GM12878 (cell line): ENCODE results near the gene RAB10. TPM values are rescaled to one million over a fixed set of nuclear protein-coding genes. Genes with fewer than 3 reads are reported as not detected.

Source experiments
- ATAC-seq: fragments of 200-7000 bp; cut with Tn5 transposase; 3 replicates; pipeline ENCODE4 v1.9.1; 2020; ENCODE audit warnings: mild to moderate bottlenecking, moderate library complexity
- BruUV-seq: library from RNA; stranded (reverse); fragments of 400-500 nt; replicated peaks from 2 replicates; lab custom pipeline; 2021; lab: Mats Ljungman, UMichigan
- CTCF ChIA-PET: fragments of 300-600 bp; sonication (Branson Sonifier 250); formaldehyde crosslinking; extraction: SDS; loops from one replicate; lab custom pipeline; 2021; ENCODE audit warnings: inconsistent platforms; lab: Yijun Ruan, JAX
- POLR2A ChIA-PET: fragments of 350-600 bp; formaldehyde crosslinking; extraction: SDS; loops from one replicate; lab custom pipeline; 2021; ENCODE audit warnings: inconsistent platforms; lab: Charles Lee
- RAD21 ChIA-PET: fragments of 300-600 bp; sonication (Branson Sonifier 250); formaldehyde crosslinking; loops from one replicate; lab custom pipeline; 2023; ENCODE audit warnings: antibody characterized with exemption; ENCODE audit not compliant: unreplicated experiment; lab: Charles Lee
- SMC1A ChIA-PET: fragments of 300-600 bp; sonication (Branson Sonifier 250); formaldehyde crosslinking; loops from one replicate; lab custom pipeline; 2023; ENCODE audit not compliant: unreplicated experiment, uncharacterized antibody; lab: Charles Lee
- DNase-seq: peaks from one replicate; pipeline ENCODE4 v3.0.0-alpha.2; 2011; ENCODE audit warnings: low read depth, low spot score
- FAIRE-seq: peaks from 3 replicates; lab custom pipeline; 2011; peaks lifted over from hg19 to GRCh38; lab: Jason Lieb, UNC
- H2AFZ ChIP-seq: 2 replicates; pipeline ENCODE4 v1.6.0; 2011; ENCODE audit warnings: low read depth, low read length, control low read depth; ENCODE audit not compliant: control insufficient read depth
- H3K27ac ChIP-seq: 2 replicates; pipeline ENCODE4 v1.5.1; 2011; ENCODE audit warnings: control low read depth; ENCODE audit not compliant: control insufficient read depth, insufficient read depth
- H3K27me3 ChIP-seq, 2 experiments: replicated peaks in 1 of 2; 2 replicates each; pipeline versions ENCODE4 v1.6.0 to v1.6.1; 2011; ENCODE audit warnings: low read length in 1 of 2; ENCODE audit not compliant: control insufficient read depth in 2 of 2, insufficient read depth in 2 of 2
- H3K36me3 ChIP-seq, 2 experiments: 2 replicates each; pipeline ENCODE4 v1.5.1; 2011; ENCODE audit warnings: low read length in 1 of 2; ENCODE audit not compliant: control insufficient read depth in 2 of 2, insufficient read depth in 2 of 2
- H3K4me1 ChIP-seq: 2 replicates; pipeline ENCODE4 v1.6.1; 2011; ENCODE audit warnings: mild to moderate bottlenecking, low read length, moderate library complexity, mixed read lengths; ENCODE audit not compliant: control insufficient read depth, insufficient read depth
- H3K4me2 ChIP-seq: 2 replicates; pipeline ENCODE4 v1.6.0; 2011; ENCODE audit warnings: control low read depth; ENCODE audit not compliant: control insufficient read depth, insufficient read depth
- H3K4me3 ChIP-seq: fragments of 200-600 bp; sonication (generic); 2 replicates; pipeline ENCODE4 v1.5.1; 2016
- H3K79me2 ChIP-seq: 2 replicates; pipeline ENCODE4 v1.6.0; 2011; ENCODE audit warnings: low read length; ENCODE audit not compliant: control insufficient read depth, insufficient read depth
- H3K9ac ChIP-seq: 2 replicates; pipeline ENCODE4 v1.8.0; 2011; ENCODE audit warnings: low read length, control low read depth, mixed read lengths; ENCODE audit not compliant: control insufficient read depth, insufficient read depth
- H3K9me3 ChIP-seq: replicated peaks from 3 replicates; pipeline ENCODE4 v1.5.1; 2011; ENCODE audit warnings: mild to moderate bottlenecking, low read length; ENCODE audit not compliant: control insufficient read depth, insufficient read depth
- H4K20me1 ChIP-seq: 2 replicates; pipeline ENCODE4 v1.6.0; 2011; ENCODE audit not compliant: control insufficient read depth, insufficient read depth
- CBX5 ChIP-seq: sonication (generic); IDR thresholded peaks from 2 replicates; pipeline ENCODE4 v1.6.1; 2016; ENCODE audit warnings: low read depth, moderate library complexity, mild to moderate bottlenecking, inconsistent platforms
- CREB1 ChIP-seq: IDR thresholded peaks from 2 replicates; pipeline ENCODE4 v1.6.1; 2012; ENCODE audit warnings: low read depth, mild to moderate bottlenecking, inconsistent platforms
- E2F4 ChIP-seq: IDR thresholded peaks from 2 replicates; pipeline ENCODE4 v1.6.1; 2012; ENCODE audit warnings: low read depth, low read length, improper control_type of control experiment
- FOXK2 ChIP-seq: fragments of 450-650 bp; IDR thresholded peaks from 2 replicates; pipeline ENCODE4 v1.6.1; 2017; ENCODE audit warnings: mild to moderate bottlenecking, moderate library complexity
- IKZF2 ChIP-seq, 2 experiments: fragments of 450-650 bp; IDR thresholded peaks; 2 replicates each; pipeline ENCODE4 v1.6.1; 2017; ENCODE audit warnings: mild to moderate bottlenecking in 2 of 2, moderate library complexity in 2 of 2
- MYC ChIP-seq: IDR thresholded peaks from 2 replicates; pipeline ENCODE4 v1.6.1; 2011; ENCODE audit warnings: mild to moderate bottlenecking, low read length, moderate library complexity, inconsistent platforms; ENCODE audit not compliant: insufficient read depth, insufficient replicate concordance, insufficient read length, severe bottlenecking
- NKRF ChIP-seq: fragments of 450-650 bp; conservative IDR thresholded peaks from 2 replicates; pipeline ENCODE4 v1.6.1; 2017; ENCODE audit warnings: mild to moderate bottlenecking, moderate library complexity
- PKNOX1 ChIP-seq: fragments of 450-650 bp; IDR thresholded peaks from 2 replicates; pipeline ENCODE4 v1.6.1; 2016; ENCODE audit warnings: mild to moderate bottlenecking
- PML ChIP-seq: IDR thresholded peaks from 2 replicates; pipeline ENCODE4 v1.6.1; 2012; ENCODE audit warnings: low read length, inconsistent platforms
- POLR2AphosphoS2 ChIP-seq: IDR thresholded peaks from 2 replicates; pipeline ENCODE4 v1.6.1; 2011; ENCODE audit warnings: low read depth, mild to moderate bottlenecking, low read length, improper control_type of control experiment, moderate library complexity
- RAD51 ChIP-seq: fragments of 450-650 bp; IDR thresholded peaks from 2 replicates; pipeline ENCODE4 v1.6.1; 2016; ENCODE audit warnings: moderate library complexity, mild to moderate bottlenecking, inconsistent platforms
- SMC3 ChIP-seq: IDR thresholded peaks from 2 replicates; pipeline ENCODE4 v1.6.1; 2011; ENCODE audit warnings: low read length, improper control_type of control experiment, borderline replicate concordance
- SRF ChIP-seq, 2 experiments: IDR thresholded peaks; 2 replicates each; pipeline ENCODE4 v1.6.1; 2011; ENCODE audit warnings: low read depth in 2 of 2, low read length in 2 of 2, mild to moderate bottlenecking in 1 of 2, moderate library complexity in 1 of 2
- SUPT20H ChIP-seq: IDR thresholded peaks from 2 replicates; pipeline ENCODE4 v1.6.1; 2011; ENCODE audit warnings: low read depth, mild to moderate bottlenecking, low read length, moderate library complexity, borderline replicate concordance; ENCODE audit not compliant: control insufficient read depth
- TAF1 ChIP-seq: IDR thresholded peaks from 2 replicates; pipeline ENCODE4 v1.6.1; 2011; ENCODE audit warnings: mild to moderate bottlenecking, low read depth, low read length, borderline replicate concordance
- TARDBP ChIP-seq: IDR thresholded peaks from 2 replicates; pipeline ENCODE4 v1.6.1; 2016; ENCODE audit warnings: borderline replicate concordance
- WGBS: methylation state at CpG from one replicate; pipeline ENCODE4 v1.1.6; 2016; ENCODE audit warnings: low lambda C conversion rate; ENCODE audit not compliant: insufficient replicate concordance, insufficient coverage; ENCODE audit errors: missing lambda C conversion rate; 5-methylcytosine and 5-hydroxymethylcytosine counted together
- in situ Hi-C: fragments of 300-500 bp; cut with MboI; formaldehyde crosslinking; loops from 9 replicates; pipeline ENCODE4 v1.14.3; 2018; ENCODE audit warnings: mixed read lengths
- intact Hi-C: fragments of 100-400 bp; cut with micrococcal nuclease; formaldehyde crosslinking; loops from one replicate; pipeline ENCODE4 v1.14.2; 2022; ENCODE audit not compliant: unreplicated experiment
- polyA plus RNA-seq, 11 experiments: library from polyadenylated mRNA; depleted of rRNA in 4 of 11; unstranded in 6 of 11; stranded (reverse) in 5 of 11; fragments of >200 nt; fragmentation: Nextera tagmentation in 4 of 11; fragmentation: Illumina TruSeq in 1 of 11; extraction: Ambion mirVana in 4 of 11; extraction: Trizol in 1 of 11; gene quantifications; 1 replicate in 1 of 11; 2 replicates in 10 of 11; pipeline versions ENCODE4 v1.2.1 to v1.2.3, GENCODE V29; 2011 to 2016; ENCODE audit warnings: inconsistent platforms in 2 of 11, missing spikeins in 2 of 11, low read depth in 1 of 11
- total RNA-seq, 4 experiments: library from RNA; depleted of rRNA in 3 of 4; stranded (reverse); fragments of >200 nt in 3 of 4; fragmentation: Illumina TruSeq in 1 of 4; extraction: Trizol in 1 of 4; gene quantifications; 2 replicates each; pipeline versions ENCODE4 v1.2.1 to v1.2.3, GENCODE V29; 2013 to 2021

The RAB10 gene
- total and polyA plus RNA-seq, 10 of the 15 experiments (the other 5 are each of a cell fraction or from before 2014, with no cell fraction given), result 13.3 to 109 (median 82.0) TPM

- no peak for TF ChIP-seq POLR2AphosphoS2
- TF ChIP-seq FOXK2, result no peak
- no peak for TF ChIP-seq RAD51
- no peak for TF ChIP-seq SUPT20H
These were observed 130.3 kb downstream of the RAB10 start (continued) for GRCh38 chr2:26164231-26164630.

- intact Hi-C loops, result no loop called here
- ChIA-PET CTCF (interaction anchor here (0.7 kb wide), 1 partner anchor 82 kb away, joined by 3 read pairs; no protein-coding TSS in a partner anchor), POLR2A (interaction anchor here (0.6 kb wide), 1 partner anchor 82 kb away, joined by 6 read pairs; no protein-coding TSS in a partner anchor), RAD21 (no interaction called here), SMC1A (no interaction called here)
- WGBS, result 73% methylated on average over 8 of the region's 8 CpGs
- no peak for ATAC-seq
- no TSS peak for BruUV-seq
- Histone ChIP-seq H3K27ac (no peak overlapping the region), H3K79me2 (no peaks in the 10 kb centered on the region), H3K4me2 (no peak overlapping the region), H4K20me1 (no peaks in the 10 kb centered on the region), H3K36me3 (no peaks in the 10 kb centered on the region), H3K4me1 (no peaks in the 10 kb centered on the region; the same call in 1 of the 2 replicates), H3K27me3 (no peaks in the 10 kb centered on the region), H3K9ac (no peak overlapping the region), H3K9me3 (no peaks in the 10 kb centered on the region), H2AFZ (no peak overlapping the region), H3K4me3 (no peak overlapping the region)
- TF ChIP-seq CBX5, result no peak
- no peak for TF ChIP-seq E2F4
- no peak for TF ChIP-seq PKNOX1
- TF ChIP-seq POLR2AphosphoS2, result no peak
- no peak for TF ChIP-seq CREB1
- no peak for TF ChIP-seq SRF (IDR thresholded peaks at IDR 0.05; ENCODE audit: low read depth in 2 of 2, low read length in 2 of 2)
- TF ChIP-seq IKZF2 (IDR thresholded peaks at IDR 0.05), result no peak
- TF ChIP-seq PML, result no peak
- TF ChIP-seq TARDBP, result no peak
- TF ChIP-seq MYC, result no peak
- no peak for TF ChIP-seq TAF1
- TF ChIP-seq NKRF, result no peak
- no peak for TF ChIP-seq SMC3
- no peak for DNase-seq
- in situ Hi-C loops, result no loop called here
- FAIRE-seq, result no peak
These were observed 130.8 kb downstream of the RAB10 start for GRCh38 chr2:26164641-26165211.
